ENCODE results near the gene FCRLB. TPM values are rescaled to one million over a fixed set of nuclear protein-coding genes. Genes with fewer than 3 reads are reported as not detected.

The FCRLB gene
- total and polyA plus RNA-seq, 2 of the 13 experiments (the other 11 are each of a cell fraction or from before 2014, with no cell fraction given) = 0.08 to 0.11 TPM

GRCh38 chr1:161702250-161702649 is 19.1 kb upstream of the FCRLB start (continued):
- TF ChIP-seq, protein P1, sequence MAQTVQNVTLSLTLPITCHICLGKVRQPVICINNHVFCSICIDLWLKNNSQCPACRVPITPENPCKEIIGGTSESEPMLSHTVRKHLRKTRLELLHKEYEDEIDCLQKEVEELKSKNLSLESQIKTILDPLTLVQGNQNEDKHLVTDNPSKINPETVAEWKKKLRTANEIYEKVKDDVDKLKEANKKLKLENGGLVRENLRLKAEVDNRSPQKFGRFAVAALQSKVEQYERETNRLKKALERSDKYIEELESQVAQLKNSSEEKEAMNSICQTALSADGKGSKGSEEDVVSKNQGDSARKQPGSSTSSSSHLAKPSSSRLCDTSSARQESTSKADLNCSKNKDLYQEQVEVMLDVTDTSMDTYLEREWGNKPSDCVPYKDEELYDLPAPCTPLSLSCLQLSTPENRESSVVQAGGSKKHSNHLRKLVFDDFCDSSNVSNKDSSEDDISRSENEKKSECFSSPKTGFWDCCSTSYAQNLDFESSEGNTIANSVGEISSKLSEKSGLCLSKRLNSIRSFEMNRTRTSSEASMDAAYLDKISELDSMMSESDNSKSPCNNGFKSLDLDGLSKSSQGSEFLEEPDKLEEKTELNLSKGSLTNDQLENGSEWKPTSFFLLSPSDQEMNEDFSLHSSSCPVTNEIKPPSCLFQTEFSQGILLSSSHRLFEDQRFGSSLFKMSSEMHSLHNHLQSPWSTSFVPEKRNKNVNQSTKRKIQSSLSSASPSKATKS (CRISPR knock-in tag; IDR thresholded peaks at IDR 0.05) = no peak
- TF ChIP-seq HIC2 (CRISPR knock-in tag; IDR thresholded peaks at IDR 0.05; ENCODE audit: low read depth) (no peak), ZNF33A (CRISPR knock-in tag; IDR thresholded peaks at IDR 0.05; ENCODE audit: borderline replicate concordance) (no peak), KDM5A (IDR thresholded peaks at IDR 0.05; ENCODE audit: borderline replicate concordance, low read length) (no peak), ZBTB7B (CRISPR knock-in tag; IDR thresholded peaks at IDR 0.05) (peak; percentile 46; the same call in 1 of the 2 replicates), ZSCAN22 (CRISPR knock-in tag; IDR thresholded peaks at IDR 0.05) (no peak), KLF12 (CRISPR knock-in tag; IDR thresholded peaks at IDR 0.05; ENCODE audit: borderline replicate concordance) (no peak), ATRX (CRISPR knock-in tag; IDR thresholded peaks at IDR 0.05; ENCODE audit: borderline replicate concordance) (no peak), CHD2 (IDR thresholded peaks at IDR 0.05; ENCODE audit: low read depth, low read length) (no peak), GATAD1 (CRISPR knock-in tag; IDR thresholded peaks at IDR 0.05) (peak; percentile 39; the same call in 1 of the 2 replicates), ZNF598 (CRISPR knock-in tag; IDR thresholded peaks at IDR 0.05; ENCODE audit: borderline replicate concordance) (no peak), PCBP1 (IDR thresholded peaks at IDR 0.05; ENCODE audit: borderline replicate concordance, low read depth, low read length) (no peak), ETV5 (CRISPR knock-in tag; IDR thresholded peaks at IDR 0.05; ENCODE audit: borderline replicate concordance) (peak; percentile 70; the same call in 1 of the 2 replicates), GABPA (IDR thresholded peaks at IDR 0.05; ENCODE audit: low read depth, low read length) (no peak), GABPA (CRISPR knock-in tag; IDR thresholded peaks at IDR 0.05; ENCODE audit: low read depth) (0 out of 2 replicates have a peak, but pooled peaks have one; percentile 27), ZNF550 (CRISPR knock-in tag; IDR thresholded peaks at IDR 0.05; ENCODE audit: borderline replicate concordance) (no peak)
- TF ChIP-seq, protein P2, sequence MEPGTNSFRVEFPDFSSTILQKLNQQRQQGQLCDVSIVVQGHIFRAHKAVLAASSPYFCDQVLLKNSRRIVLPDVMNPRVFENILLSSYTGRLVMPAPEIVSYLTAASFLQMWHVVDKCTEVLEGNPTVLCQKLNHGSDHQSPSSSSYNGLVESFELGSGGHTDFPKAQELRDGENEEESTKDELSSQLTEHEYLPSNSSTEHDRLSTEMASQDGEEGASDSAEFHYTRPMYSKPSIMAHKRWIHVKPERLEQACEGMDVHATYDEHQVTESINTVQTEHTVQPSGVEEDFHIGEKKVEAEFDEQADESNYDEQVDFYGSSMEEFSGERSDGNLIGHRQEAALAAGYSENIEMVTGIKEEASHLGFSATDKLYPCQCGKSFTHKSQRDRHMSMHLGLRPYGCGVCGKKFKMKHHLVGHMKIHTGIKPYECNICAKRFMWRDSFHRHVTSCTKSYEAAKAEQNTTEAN (CRISPR knock-in tag; conservative IDR thresholded peaks at IDR 0.05) = no peak
- TF ChIP-seq, protein P3, sequence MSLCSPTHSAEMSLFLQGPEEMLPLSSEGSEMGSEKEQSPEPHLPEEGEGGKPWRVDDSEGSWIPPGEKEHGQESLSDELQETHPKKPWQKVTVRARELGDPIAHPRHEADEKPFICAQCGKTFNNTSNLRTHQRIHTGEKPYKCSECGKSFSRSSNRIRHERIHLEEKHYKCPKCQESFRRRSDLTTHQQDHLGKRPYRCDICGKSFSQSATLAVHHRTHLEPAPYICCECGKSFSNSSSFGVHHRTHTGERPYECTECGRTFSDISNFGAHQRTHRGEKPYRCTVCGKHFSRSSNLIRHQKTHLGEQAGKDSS (CRISPR knock-in tag; IDR thresholded peaks at IDR 0.05; ENCODE audit: borderline replicate concordance, low read depth) = peak; percentile 55; the same call in 1 of the 2 replicates
- TF ChIP-seq, protein P4, sequence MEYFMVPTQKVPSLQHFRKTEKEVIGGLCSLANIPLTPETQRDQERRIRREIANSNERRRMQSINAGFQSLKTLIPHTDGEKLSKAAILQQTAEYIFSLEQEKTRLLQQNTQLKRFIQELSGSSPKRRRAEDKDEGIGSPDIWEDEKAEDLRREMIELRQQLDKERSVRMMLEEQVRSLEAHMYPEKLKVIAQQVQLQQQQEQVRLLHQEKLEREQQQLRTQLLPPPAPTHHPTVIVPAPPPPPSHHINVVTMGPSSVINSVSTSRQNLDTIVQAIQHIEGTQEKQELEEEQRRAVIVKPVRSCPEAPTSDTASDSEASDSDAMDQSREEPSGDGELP (IDR thresholded peaks at IDR 0.05; ENCODE audit: borderline replicate concordance, low read depth) = peak; percentile 58; the same call in 1 of the 2 replicates
- TF ChIP-seq, protein P5, sequence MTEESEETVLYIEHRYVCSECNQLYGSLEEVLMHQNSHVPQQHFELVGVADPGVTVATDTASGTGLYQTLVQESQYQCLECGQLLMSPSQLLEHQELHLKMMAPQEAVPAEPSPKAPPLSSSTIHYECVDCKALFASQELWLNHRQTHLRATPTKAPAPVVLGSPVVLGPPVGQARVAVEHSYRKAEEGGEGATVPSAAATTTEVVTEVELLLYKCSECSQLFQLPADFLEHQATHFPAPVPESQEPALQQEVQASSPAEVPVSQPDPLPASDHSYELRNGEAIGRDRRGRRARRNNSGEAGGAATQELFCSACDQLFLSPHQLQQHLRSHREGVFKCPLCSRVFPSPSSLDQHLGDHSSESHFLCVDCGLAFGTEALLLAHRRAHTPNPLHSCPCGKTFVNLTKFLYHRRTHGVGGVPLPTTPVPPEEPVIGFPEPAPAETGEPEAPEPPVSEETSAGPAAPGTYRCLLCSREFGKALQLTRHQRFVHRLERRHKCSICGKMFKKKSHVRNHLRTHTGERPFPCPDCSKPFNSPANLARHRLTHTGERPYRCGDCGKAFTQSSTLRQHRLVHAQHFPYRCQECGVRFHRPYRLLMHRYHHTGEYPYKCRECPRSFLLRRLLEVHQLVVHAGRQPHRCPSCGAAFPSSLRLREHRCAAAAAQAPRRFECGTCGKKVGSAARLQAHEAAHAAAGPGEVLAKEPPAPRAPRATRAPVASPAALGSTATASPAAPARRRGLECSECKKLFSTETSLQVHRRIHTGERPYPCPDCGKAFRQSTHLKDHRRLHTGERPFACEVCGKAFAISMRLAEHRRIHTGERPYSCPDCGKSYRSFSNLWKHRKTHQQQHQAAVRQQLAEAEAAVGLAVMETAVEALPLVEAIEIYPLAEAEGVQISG (CRISPR knock-in tag; IDR thresholded peaks at IDR 0.05) = peak; percentile 85

Measured in HepG2 (cell line).